ENCODE measurements around the gene SLC4A4. TPM values are rescaled to one million over a fixed set of nuclear protein-coding genes. Genes with fewer than 3 reads are reported as not detected.

The SLC4A4 gene
- total and polyA plus RNA-seq, 12 donors = 0.24 to 1.5 (median 0.59) TPM

DNA sequence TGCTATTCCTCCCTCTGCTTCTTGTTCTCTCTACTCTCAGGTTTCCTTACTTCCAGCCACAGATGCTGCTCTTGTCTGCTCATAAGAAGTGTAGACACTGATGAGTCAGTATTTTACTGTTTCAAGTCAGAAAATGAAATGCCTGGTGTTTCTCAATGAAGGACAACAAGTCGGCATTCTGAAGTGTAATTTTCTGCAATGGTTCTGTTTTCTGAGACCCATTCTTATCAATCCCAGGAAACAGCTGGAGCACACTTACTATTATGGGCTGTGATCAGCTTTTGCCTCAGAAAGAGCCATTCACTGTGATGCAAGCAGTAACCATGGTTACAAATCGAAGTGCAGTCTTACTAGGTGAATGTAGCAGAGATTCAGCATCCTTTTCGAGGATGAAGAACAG lies 42.0 kb downstream of the SLC4A4 start:
- H3K9me3 ChIP-seq (replicated peaks in 1 of 3) = no peaks in the 10 kb centered on the region
- no peak for TF ChIP-seq POLR2A (IDR thresholded peaks at IDR 0.05)
- TF ChIP-seq, protein P1, sequence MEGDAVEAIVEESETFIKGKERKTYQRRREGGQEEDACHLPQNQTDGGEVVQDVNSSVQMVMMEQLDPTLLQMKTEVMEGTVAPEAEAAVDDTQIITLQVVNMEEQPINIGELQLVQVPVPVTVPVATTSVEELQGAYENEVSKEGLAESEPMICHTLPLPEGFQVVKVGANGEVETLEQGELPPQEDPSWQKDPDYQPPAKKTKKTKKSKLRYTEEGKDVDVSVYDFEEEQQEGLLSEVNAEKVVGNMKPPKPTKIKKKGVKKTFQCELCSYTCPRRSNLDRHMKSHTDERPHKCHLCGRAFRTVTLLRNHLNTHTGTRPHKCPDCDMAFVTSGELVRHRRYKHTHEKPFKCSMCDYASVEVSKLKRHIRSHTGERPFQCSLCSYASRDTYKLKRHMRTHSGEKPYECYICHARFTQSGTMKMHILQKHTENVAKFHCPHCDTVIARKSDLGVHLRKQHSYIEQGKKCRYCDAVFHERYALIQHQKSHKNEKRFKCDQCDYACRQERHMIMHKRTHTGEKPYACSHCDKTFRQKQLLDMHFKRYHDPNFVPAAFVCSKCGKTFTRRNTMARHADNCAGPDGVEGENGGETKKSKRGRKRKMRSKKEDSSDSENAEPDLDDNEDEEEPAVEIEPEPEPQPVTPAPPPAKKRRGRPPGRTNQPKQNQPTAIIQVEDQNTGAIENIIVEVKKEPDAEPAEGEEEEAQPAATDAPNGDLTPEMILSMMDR (IDR thresholded peaks at IDR 0.05) = no peak
- H3K27me3 ChIP-seq = no peaks in the 10 kb centered on the region
- DNase-seq = no peak
- 62 to 72% (median 65%) methylated on average over 3 of the region's 3 CpGs for WGBS, 4 donors
- H3K4me3 ChIP-seq = no peak overlapping the region
- no peaks in the 10 kb centered on the region for H3K4me1 ChIP-seq (replicated peaks in 1 of 2)
- intact Hi-C loops (cut with DNase I) = no loop called here
- H3K27ac ChIP-seq = no peak overlapping the region
- H3K36me3 ChIP-seq (replicated peaks in 1 of 2) = no peaks in the 10 kb centered on the region

DNA sequence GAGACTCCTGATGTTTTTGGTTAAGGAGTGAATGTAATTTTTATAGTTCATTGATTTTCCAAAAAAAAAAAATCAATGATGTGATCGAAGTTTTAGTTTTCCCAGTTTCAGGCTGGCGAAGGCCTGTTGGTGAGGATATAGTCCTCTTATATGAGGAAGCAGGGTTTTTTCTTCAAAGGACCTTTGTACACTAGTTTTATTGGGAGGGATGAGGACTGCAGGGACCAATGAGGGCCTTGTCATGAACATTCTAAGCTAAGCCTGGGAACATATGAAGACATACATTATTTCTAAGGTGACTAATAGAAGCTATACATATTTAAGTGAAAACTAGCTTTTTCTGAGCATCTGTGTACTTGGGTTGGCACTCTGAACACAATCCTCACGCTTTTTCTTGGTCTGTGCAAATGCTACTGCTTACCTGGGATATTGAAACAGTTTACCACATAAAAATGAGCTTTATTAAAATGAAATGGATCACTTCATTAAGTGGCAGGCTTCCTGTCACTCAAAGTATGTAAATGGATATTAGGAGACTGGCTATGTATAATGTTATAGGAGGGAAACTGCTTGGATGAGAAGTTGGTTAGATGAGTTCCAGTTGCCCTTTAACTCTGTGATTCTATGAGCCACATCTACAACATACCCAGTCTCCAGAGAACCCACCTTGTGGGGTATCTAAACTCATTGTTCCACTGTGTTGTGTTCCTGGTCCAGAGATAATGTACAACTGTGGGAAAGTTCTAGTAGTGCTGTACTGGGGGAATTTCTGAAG lies 43.5 kb downstream of the SLC4A4 start:
- intact Hi-C loops (cut with DNase I) = no loop called here
- WGBS, 4 donors = 78 to 95% (median 90%) methylated on average over 3 of the region's 3 CpGs

DNA sequence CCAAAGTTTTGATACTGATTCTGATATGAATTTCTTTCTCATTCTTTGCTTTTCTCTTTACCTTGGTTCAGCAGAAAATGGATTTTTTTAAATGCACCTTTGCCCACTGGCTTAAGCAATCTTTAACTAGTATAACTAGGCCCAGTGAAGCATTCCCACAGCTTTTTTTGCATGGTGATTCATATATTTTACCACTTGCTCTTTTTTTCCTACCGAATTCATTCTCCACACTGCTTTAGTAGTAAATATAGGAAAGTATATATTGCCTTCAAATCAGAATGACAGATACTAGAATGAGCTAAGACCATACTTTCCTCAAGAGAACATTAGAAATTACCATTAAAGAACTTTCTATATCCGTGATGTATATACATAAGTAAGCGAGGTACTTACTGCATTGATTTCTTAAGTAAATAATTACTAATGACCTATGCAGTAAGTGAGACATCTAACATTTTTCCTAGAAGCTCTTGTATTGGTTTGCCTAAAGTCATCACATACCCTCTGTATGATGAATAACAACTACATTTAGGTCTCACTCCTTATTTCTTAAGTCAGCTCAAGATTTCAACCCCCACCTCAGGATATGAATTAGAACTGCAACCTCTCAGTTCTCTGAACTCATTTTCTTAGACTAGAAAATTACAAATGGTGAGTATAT lies 44.2 kb downstream of the SLC4A4 start:
- intact Hi-C loops (cut with DNase I) = no loop called here
- DNase-seq = no peak
- H3K4me3 ChIP-seq = no peak overlapping the region

More for the DNA sequence above, 43.5 kb downstream of the SLC4A4 start:
- Histone ChIP-seq H3K27me3 (no peaks in the 10 kb centered on the region), H3K9me3 (replicated peaks in 1 of 3) (no peaks in the 10 kb centered on the region), H3K4me1 (replicated peaks in 1 of 2) (no peaks in the 10 kb centered on the region), H3K36me3 (replicated peaks in 1 of 2) (no peaks in the 10 kb centered on the region), H3K4me3 (no peak overlapping the region), H3K27ac (no peak overlapping the region)
- DNase-seq = no peak
- TF ChIP-seq, protein P1 (IDR thresholded peaks at IDR 0.05) = no peak
- TF ChIP-seq POLR2A (IDR thresholded peaks at IDR 0.05) = no peak

DNA sequence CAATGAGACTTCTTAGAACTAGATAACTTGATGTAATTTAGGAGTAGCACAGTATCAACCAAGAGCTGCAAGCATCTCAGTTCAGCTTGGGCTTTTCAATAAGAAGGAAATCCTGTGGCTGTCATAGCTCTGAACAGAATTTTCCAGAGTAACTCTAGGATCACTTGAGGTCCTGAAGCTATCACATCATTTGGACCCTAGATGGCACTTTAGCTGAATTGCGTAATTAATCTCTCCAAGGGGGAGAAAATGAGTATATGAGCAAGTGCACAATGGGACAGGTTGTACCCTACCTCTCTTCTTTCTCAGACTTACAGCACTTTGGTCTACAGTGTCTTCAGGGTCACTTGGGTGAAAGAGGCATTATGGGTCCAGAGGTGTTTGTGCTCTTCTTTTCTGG lies 45.2 kb downstream of the SLC4A4 start:
- DNase-seq = no peak
- WGBS, 4 donors = 69 to 94% (median 85%) methylated on average over 1 of the region's 1 CpG
- Histone ChIP-seq H3K4me3 (no peak overlapping the region), H3K9me3 (replicated peaks in 1 of 3) (no peaks in the 10 kb centered on the region), H3K27me3 (no peaks in the 10 kb centered on the region), H3K4me1 (replicated peaks in 1 of 2) (no peaks in the 10 kb centered on the region), H3K36me3 (replicated peaks in 1 of 2) (no peaks in the 10 kb centered on the region), H3K27ac (no peak overlapping the region)
- TF ChIP-seq POLR2A (IDR thresholded peaks at IDR 0.05) = no peak
- TF ChIP-seq, protein P1 (IDR thresholded peaks at IDR 0.05) = no peak
- intact Hi-C loops (cut with DNase I) = no loop called here

More for the DNA sequence above, 44.2 kb downstream of the SLC4A4 start:
- Histone ChIP-seq H3K36me3 (replicated peaks in 1 of 2) (no peaks in the 10 kb centered on the region), H3K4me1 (replicated peaks in 1 of 2) (no peaks in the 10 kb centered on the region), H3K9me3 (replicated peaks in 1 of 3) (no peaks in the 10 kb centered on the region), H3K27ac (no peak overlapping the region), H3K27me3 (no peaks in the 10 kb centered on the region)
- TF ChIP-seq POLR2A (IDR thresholded peaks at IDR 0.05) = no peak
- TF ChIP-seq, protein P1 (IDR thresholded peaks at IDR 0.05) = no peak
- 85 to 94% (median 92%) methylated on average over 3 of the region's 3 CpGs for WGBS, 4 donors
